Activated naive CD4-positive, alpha-beta T cell treated with anti-CD3 and anti-CD28 coated beads, Interleukin-2, amount 50 U/mL, for 24 hours (primary cell): ENCODE data around the gene ANXA4.
"Not testable (repeated sequence)": the region's sequence is repeated elsewhere in the genome, so short reads cannot be mapped to it uniquely, and the experiment has no call there.

ENCODE experiments used
- H3K27ac Mint-ChIP-seq: one replicate; pipeline ENCODE4 v1.8.0; 2021; ENCODE audit warnings: mild to moderate bottlenecking, mixed read lengths
- H3K27me3 Mint-ChIP-seq: one replicate; pipeline ENCODE4 v1.8.0; 2021; ENCODE audit warnings: mixed read lengths
- H3K36me3 Mint-ChIP-seq: one replicate; pipeline ENCODE4 v1.8.0; 2021; ENCODE audit warnings: mixed read lengths
- H3K4me1 Mint-ChIP-seq: one replicate; pipeline ENCODE4 v1.8.0; 2021; ENCODE audit warnings: mixed read lengths
- H3K4me3 Mint-ChIP-seq: one replicate; pipeline ENCODE4 v1.8.0; 2021; ENCODE audit warnings: mild to moderate bottlenecking, mixed read lengths
- H3K9me3 Mint-ChIP-seq: one replicate; pipeline ENCODE4 v1.8.0; 2021; ENCODE audit warnings: mixed read lengths

Gene ANXA4

GRCh38 chr2:69763831-69764230 is 21.9 kb downstream of the ANXA4 start:
- not testable (repeated sequence) for H3K4me3 Mint-ChIP-seq, H3K9me3 Mint-ChIP-seq, H3K27ac Mint-ChIP-seq, H3K27me3 Mint-ChIP-seq, H3K36me3 Mint-ChIP-seq
- peaks cover 32% of the 10 kb centered on the region for H3K4me1 Mint-ChIP-seq

- Mint-ChIP-seq H3K36me3 (no peaks in the 10 kb centered on the region), H3K4me1 (peaks cover 36% of the 10 kb centered on the region), H3K27ac (no peak overlapping the region), H3K4me3 (no peak overlapping the region), H3K27me3 (no peaks in the 10 kb centered on the region), H3K9me3 (no peaks in the 10 kb centered on the region)
Observed at GRCh38 chr2:69764286-69765095, 22.6 kb downstream of the ANXA4 start.

GRCh38 chr2:69765096-69765380 is 23.1 kb downstream of the ANXA4 start:
- Mint-ChIP-seq H3K27me3 (no peaks in the 10 kb centered on the region), H3K4me1 (peaks cover 38% of the 10 kb centered on the region), H3K9me3 (no peaks in the 10 kb centered on the region), H3K27ac (no peak overlapping the region), H3K36me3 (no peaks in the 10 kb centered on the region), H3K4me3 (no peak overlapping the region)

GRCh38 chr2:69766014-69766413 is 24.1 kb downstream of the ANXA4 start:
- H3K27ac Mint-ChIP-seq, result no peak overlapping the region
- H3K4me3 Mint-ChIP-seq, result no peak overlapping the region
- no peaks in the 10 kb centered on the region for H3K36me3 Mint-ChIP-seq

GRCh38 chr2:69767034-69767433 is 25.1 kb downstream of the ANXA4 start:
- Mint-ChIP-seq H3K4me3 (no peak overlapping the region), H3K27ac (no peak overlapping the region), H3K36me3 (no peaks in the 10 kb centered on the region), H3K4me1 (peaks cover 50% of the 10 kb centered on the region), H3K27me3 (no peaks in the 10 kb centered on the region), H3K9me3 (no peaks in the 10 kb centered on the region)

More at GRCh38 chr2:69766014-69766413, 24.1 kb downstream of the ANXA4 start:
- no peaks in the 10 kb centered on the region for H3K27me3 Mint-ChIP-seq
- peaks cover 43% of the 10 kb centered on the region for H3K4me1 Mint-ChIP-seq
- H3K9me3 Mint-ChIP-seq, result no peaks in the 10 kb centered on the region

GRCh38 chr2:69768235-69768634 is 26.3 kb downstream of the ANXA4 start:
- Mint-ChIP-seq H3K4me3 (no peak overlapping the region), H3K27me3 (no peaks in the 10 kb centered on the region), H3K27ac (no peak overlapping the region), H3K36me3 (no peaks in the 10 kb centered on the region), H3K9me3 (no peaks in the 10 kb centered on the region), H3K4me1 (peaks cover 58% of the 10 kb centered on the region)

- Mint-ChIP-seq H3K4me3 (no peak overlapping the region), H3K27ac (no peak overlapping the region), H3K27me3 (no peaks in the 10 kb centered on the region), H3K36me3 (no peaks in the 10 kb centered on the region), H3K4me1 (peaks cover 61% of the 10 kb centered on the region), H3K9me3 (no peaks in the 10 kb centered on the region)
Observed at GRCh38 chr2:69768789-69769188, 26.9 kb downstream of the ANXA4 start.

GRCh38 chr2:69769272-69769671 is 27.3 kb downstream of the ANXA4 start:
- no peaks in the 10 kb centered on the region for H3K9me3 Mint-ChIP-seq
- H3K36me3 Mint-ChIP-seq, result no peaks in the 10 kb centered on the region
- peak overlapping the region; percentile 82 for H3K27ac Mint-ChIP-seq
- no peaks in the 10 kb centered on the region for H3K27me3 Mint-ChIP-seq
- no peak overlapping the region for H3K4me3 Mint-ChIP-seq
- peaks cover 62% of the 10 kb centered on the region for H3K4me1 Mint-ChIP-seq

- peaks cover 62% of the 10 kb centered on the region for H3K4me1 Mint-ChIP-seq
- H3K36me3 Mint-ChIP-seq, result no peaks in the 10 kb centered on the region
- no peaks in the 10 kb centered on the region for H3K9me3 Mint-ChIP-seq
- no peak overlapping the region for H3K4me3 Mint-ChIP-seq
- peak overlapping the region; percentile 70 for H3K27ac Mint-ChIP-seq
- H3K27me3 Mint-ChIP-seq, result no peaks in the 10 kb centered on the region
Observed at GRCh38 chr2:69770193-69770702, 28.3 kb downstream of the ANXA4 start.

GRCh38 chr2:69770747-69771146 is 28.8 kb downstream of the ANXA4 start:
- Mint-ChIP-seq H3K36me3 (no peaks in the 10 kb centered on the region), H3K4me1 (peaks cover 61% of the 10 kb centered on the region)

GRCh38 chr2:69771461-69771860 is 29.5 kb downstream of the ANXA4 start:
- H3K27ac Mint-ChIP-seq, result peak overlapping the region; percentile 35
- no peak overlapping the region for H3K4me3 Mint-ChIP-seq

More at GRCh38 chr2:69770747-69771146, 28.8 kb downstream of the ANXA4 start:
- no peaks in the 10 kb centered on the region for H3K27me3 Mint-ChIP-seq
- no peak overlapping the region for H3K27ac Mint-ChIP-seq
- H3K9me3 Mint-ChIP-seq, result no peaks in the 10 kb centered on the region
- H3K4me3 Mint-ChIP-seq, result no peak overlapping the region

GRCh38 chr2:69773206-69773605 is 31.3 kb downstream of the ANXA4 start:
- Mint-ChIP-seq H3K4me1 (peaks cover 52% of the 10 kb centered on the region), H3K9me3 (no peaks in the 10 kb centered on the region), H3K4me3 (peak overlapping the region; percentile 67), H3K36me3 (no peaks in the 10 kb centered on the region), H3K27ac (peak overlapping the region; percentile 59), H3K27me3 (no peaks in the 10 kb centered on the region)

More at GRCh38 chr2:69771461-69771860, 29.5 kb downstream of the ANXA4 start:
- no peaks in the 10 kb centered on the region for H3K36me3 Mint-ChIP-seq
- H3K4me1 Mint-ChIP-seq, result peaks cover 60% of the 10 kb centered on the region
- H3K27me3 Mint-ChIP-seq, result no peaks in the 10 kb centered on the region
- no peaks in the 10 kb centered on the region for H3K9me3 Mint-ChIP-seq

- not testable (repeated sequence) for H3K9me3 Mint-ChIP-seq, H3K36me3 Mint-ChIP-seq, H3K27me3 Mint-ChIP-seq
- H3K27ac Mint-ChIP-seq, result peak overlapping the region; percentile 60
- H3K4me3 Mint-ChIP-seq, result peak overlapping the region; percentile 69
- peaks cover 48% of the 10 kb centered on the region for H3K4me1 Mint-ChIP-seq
Observed at GRCh38 chr2:69774258-69774983, 32.5 kb downstream of the ANXA4 start.

GRCh38 chr2:69774984-69775982 is 33.3 kb downstream of the ANXA4 start:
- Mint-ChIP-seq H3K4me1 (peaks cover 43% of the 10 kb centered on the region), H3K36me3 (no peaks in the 10 kb centered on the region), H3K4me3 (peak overlapping the region; percentile 69), H3K27me3 (no peaks in the 10 kb centered on the region), H3K27ac (peak overlapping the region; percentile 60), H3K9me3 (no peaks in the 10 kb centered on the region)
